Cardiac muscle cell (in vitro differentiated cells and primary cell): ENCODE results near the gene PCYT1A. TPM values are rescaled to one million over a fixed set of nuclear protein-coding genes. Genes with fewer than 3 reads are reported as not detected.
"Not testable (repeated sequence)": the region's sequence is repeated elsewhere in the genome, so short reads cannot be mapped to it uniquely, and the experiment has no call there.

Experiments used
- DNase-seq, 2 donors: peaks; one replicate each; pipeline versions ENCODE4 v3.0.0 to v3.0.0-alpha.2; 2010 to 2017; ENCODE audit warnings: low read depth in 1 of 2, low spot score in 1 of 2
- H3K27ac ChIP-seq: fragments of 200-600 bp; sonication (generic); 2 replicates; pipeline ENCODE4 v1.5.1; 2016
- H3K27me3 ChIP-seq: fragments of 200-600 bp; sonication (generic); 2 replicates; pipeline ENCODE4 v1.6.0; 2016; ENCODE audit warnings: control low read depth
- H3K36me3 ChIP-seq: fragments of 200-600 bp; sonication (generic); 2 replicates; pipeline ENCODE4 v1.5.1; 2016; ENCODE audit warnings: control low read depth
- H3K4me1 ChIP-seq: fragments of 200-600 bp; sonication (generic); 2 replicates; pipeline ENCODE4 v1.8.1; 2017; ENCODE audit warnings: low read depth, mild to moderate bottlenecking, mixed run types
- H3K4me3 ChIP-seq: fragments of 200-600 bp; sonication (generic); 2 replicates; pipeline ENCODE4 v1.5.1; 2016; ENCODE audit warnings: mild to moderate bottlenecking
- H3K9me3 ChIP-seq: fragments of 200-600 bp; sonication (generic); 2 replicates; pipeline ENCODE4 v1.5.1; 2017; ENCODE audit warnings: low read depth, mild to moderate bottlenecking, control low read depth
- CTCF ChIP-seq: IDR thresholded peaks from 2 replicates; pipeline ENCODE4 v1.5.1; 2012; ENCODE audit warnings: low read depth, mild to moderate bottlenecking, low read length
- polyA plus RNA-seq: library from polyadenylated mRNA; unstranded; fragments of >200 nt; fragmentation: Nextera tagmentation; extraction: Ambion mirVana; gene quantifications from 2 replicates; pipeline ENCODE4 v1.2.1, GENCODE V29; 2016
- total RNA-seq: library from RNA; depleted of rRNA; stranded (reverse); fragments of >200 nt; gene quantifications from 2 replicates; pipeline ENCODE4 v1.2.3, GENCODE V29; 2016

The PCYT1A gene
- total and polyA plus RNA-seq, 2 experiments from 2014 or later: 23.6 to 66.5 TPM

GRCh38 chr3:196254376-196255283 is 32.9 kb downstream of the PCYT1A start:
- no peaks in the 10 kb centered on the region for H3K9me3 ChIP-seq
- H3K4me1 ChIP-seq: no peaks in the 10 kb centered on the region
- H3K27me3 ChIP-seq: no peaks in the 10 kb centered on the region
- DNase-seq: no peak
- H3K4me3 ChIP-seq: no peak overlapping the region
- H3K36me3 ChIP-seq: peaks cover 29% of the 10 kb centered on the region
- no peak for TF ChIP-seq CTCF
- H3K27ac ChIP-seq: peak overlapping the region; percentile 56

GRCh38 chr3:196251918-196252317 is 35.6 kb downstream of the PCYT1A start:
- Histone ChIP-seq H3K4me1 (no peaks in the 10 kb centered on the region), H3K27me3 (no peaks in the 10 kb centered on the region), H3K27ac (no peak overlapping the region), H3K9me3 (no peaks in the 10 kb centered on the region), H3K4me3 (no peak overlapping the region), H3K36me3 (peaks cover 34% of the 10 kb centered on the region)
- no peak for DNase-seq
- no peak for TF ChIP-seq CTCF

- peak in 1 of 2 donors; percentile 32 for DNase-seq
- Histone ChIP-seq H3K36me3 (peaks cover 29% of the 10 kb centered on the region), H3K4me1 (no peaks in the 10 kb centered on the region), H3K4me3 (no peak overlapping the region), H3K27ac (no peak overlapping the region), H3K27me3 (no peaks in the 10 kb centered on the region), H3K9me3 (no peaks in the 10 kb centered on the region)
- no peak for TF ChIP-seq CTCF
Measured at GRCh38 chr3:196246612-196247308, 40.8 kb downstream of the PCYT1A start.

- not testable (repeated sequence) for H3K9me3 ChIP-seq, H3K4me1 ChIP-seq, H3K27me3 ChIP-seq, H3K4me3 ChIP-seq, DNase-seq, H3K27ac ChIP-seq
- H3K36me3 ChIP-seq: peaks cover 42% of the 10 kb centered on the region
Measured at GRCh38 chr3:196244166-196244565, 43.4 kb downstream of the PCYT1A start.

GRCh38 chr3:196241704-196242103 is 45.8 kb downstream of the PCYT1A start:
- no peak for TF ChIP-seq CTCF
- H3K27ac ChIP-seq: no peak overlapping the region
- no peaks in the 10 kb centered on the region for H3K27me3 ChIP-seq
- H3K4me3 ChIP-seq: no peak overlapping the region
- H3K4me1 ChIP-seq: peaks cover 15% of the 10 kb centered on the region
- no peak for DNase-seq
- H3K9me3 ChIP-seq: no peaks in the 10 kb centered on the region
- H3K36me3 ChIP-seq: peaks cover 40% of the 10 kb centered on the region

GRCh38 chr3:196240424-196240823 is 47.1 kb downstream of the PCYT1A start:
- H3K27me3 ChIP-seq: no peaks in the 10 kb centered on the region
- H3K27ac ChIP-seq: no peak overlapping the region
- H3K9me3 ChIP-seq: no peaks in the 10 kb centered on the region
- no peak overlapping the region for H3K4me3 ChIP-seq
- H3K36me3 ChIP-seq: peaks cover 33% of the 10 kb centered on the region
- H3K4me1 ChIP-seq: peaks cover 15% of the 10 kb centered on the region
- peak in 1 of 2 donors; percentile 32 for DNase-seq
- TF ChIP-seq CTCF: no peak
